ENCODE data around the gene EFCAB11. TPM values are rescaled to one million over a fixed set of nuclear protein-coding genes. Genes with fewer than 3 reads are reported as not detected.

EFCAB11 gene
- total and polyA plus RNA-seq, 2 experiments from 2014 or later = 7.7 to 24.6 TPM

DNA sequence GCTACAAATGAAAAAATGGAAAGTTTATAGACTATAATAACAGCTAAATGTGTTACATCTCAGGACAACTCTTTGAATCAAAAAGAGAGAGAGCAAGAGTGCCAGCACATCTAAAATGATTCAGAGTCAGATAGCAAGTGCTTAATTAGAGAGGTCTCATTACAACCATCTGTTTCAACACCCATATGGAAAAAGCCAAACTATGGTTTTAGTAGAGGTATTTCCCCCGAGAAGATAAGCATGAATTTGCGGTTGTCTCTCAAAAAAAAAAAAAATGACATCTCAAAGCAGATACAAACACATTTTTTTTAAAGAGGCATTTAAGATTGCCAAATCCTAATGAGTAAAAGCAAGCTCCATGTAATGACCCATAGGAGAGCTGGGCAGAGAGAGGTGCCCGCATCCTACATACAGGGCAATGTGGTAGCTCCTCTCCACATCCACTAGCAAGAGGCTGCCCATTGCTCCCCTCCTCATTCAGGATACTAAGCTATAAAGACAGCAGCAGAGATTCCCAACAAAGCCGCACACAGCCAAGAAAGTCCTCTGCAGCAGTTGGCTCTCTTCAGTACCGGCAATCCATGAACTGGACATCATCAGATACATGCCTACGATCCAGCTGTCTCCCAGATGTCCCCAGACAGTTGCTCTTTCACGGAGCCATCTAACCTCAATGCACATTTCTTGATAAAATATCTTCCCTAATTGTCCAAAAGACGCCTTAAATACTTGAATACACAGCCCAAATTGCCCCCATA lies 100.4 kb downstream of the EFCAB11 start:
- Histone ChIP-seq H3K36me3 (ENCODE audit: insufficient read depth) (no peaks in the 10 kb centered on the region), H3K9me2 (ENCODE audit: insufficient read depth) (0 out of 2 replicates have a peak, but pooled peaks cover 10% of the 10 kb centered on the region), H3K79me2 (replicated peaks; ENCODE audit: insufficient read depth) (no peaks in the 10 kb centered on the region), H3K4me1 (ENCODE audit: insufficient read depth) (peaks cover 7% of the 10 kb centered on the region; the same call in 1 of the 2 replicates), H3K27me3 (ENCODE audit: insufficient read depth) (no peaks in the 10 kb centered on the region), H2AFZ (no peak overlapping the region), H3F3A (replicated peaks; ENCODE audit: low read depth) (no peaks in the 10 kb centered on the region), H3K27ac (ENCODE audit: low read depth) (no peak overlapping the region), H3K4me2 (no peak overlapping the region), H4K20me1 (replicated peaks; ENCODE audit: insufficient read depth) (no peaks in the 10 kb centered on the region), H3K4me3 (no peak overlapping the region)
- TF ChIP-seq JUNB (IDR thresholded peaks at IDR 0.05; ENCODE audit: unreplicated experiment) = no peak
- TF ChIP-seq ETS1 (IDR thresholded peaks at IDR 0.05) = no peak
- no peak for TF ChIP-seq POLR2AphosphoS5 (IDR thresholded peaks at IDR 0.05; ENCODE audit: low read depth)
- no peak for TF ChIP-seq CREB1 (CRISPR knock-in tag; IDR thresholded peaks at IDR 0.05; ENCODE audit: low read depth)
- Mint-ChIP-seq H3K9me3 (no peaks in the 10 kb centered on the region), H3K27me3 (ENCODE audit: insufficient read depth, low read depth, poor library complexity) (peaks cover 2% of the 10 kb centered on the region), H3K36me3 (ENCODE audit: low read depth) (no peaks in the 10 kb centered on the region), H3K27ac (peak overlapping the region; percentile 28; the same call in 1 of the 2 replicates), H3K4me3 (no peak overlapping the region), H3K4me1 (peaks cover 9% of the 10 kb centered on the region)
- ATAC-seq (no peak), DNase-seq (ENCODE audit: low spot score) (no peak)

GRCh38 chr14:89851106-89851505 lies 103.4 kb downstream of the EFCAB11 start:
- Histone ChIP-seq H3K4me2 (no peak overlapping the region), H3F3A (replicated peaks; ENCODE audit: low read depth) (no peaks in the 10 kb centered on the region), H3K9me2 (ENCODE audit: insufficient read depth) (0 out of 2 replicates have a peak, but pooled peaks cover 10% of the 10 kb centered on the region), H3K4me3 (no peak overlapping the region), H2AFZ (no peak overlapping the region), H3K79me2 (replicated peaks; ENCODE audit: insufficient read depth) (no peaks in the 10 kb centered on the region), H3K36me3 (ENCODE audit: insufficient read depth) (no peaks in the 10 kb centered on the region), H3K27me3 (ENCODE audit: insufficient read depth) (no peaks in the 10 kb centered on the region), H3K4me1 (ENCODE audit: insufficient read depth) (peaks cover 7% of the 10 kb centered on the region; the same call in 1 of the 2 replicates), H4K20me1 (replicated peaks; ENCODE audit: insufficient read depth) (no peaks in the 10 kb centered on the region), H3K27ac (ENCODE audit: low read depth) (no peak overlapping the region)
- Mint-ChIP-seq H3K27ac (no peak overlapping the region), H3K4me3 (no peak overlapping the region), H3K9me3 (no peaks in the 10 kb centered on the region), H3K4me1 (peaks cover 9% of the 10 kb centered on the region), H3K36me3 (ENCODE audit: low read depth) (no peaks in the 10 kb centered on the region), H3K27me3 (ENCODE audit: insufficient read depth, low read depth, poor library complexity) (peaks cover 2% of the 10 kb centered on the region)
- DNase-seq (ENCODE audit: low spot score) = no peak
- ATAC-seq = no peak
- TF ChIP-seq ZNF114 (CRISPR knock-in tag; IDR thresholded peaks at IDR 0.05) = no peak
- no peak for TF ChIP-seq EZH2 (IDR thresholded peaks at IDR 0.05; ENCODE audit: low read depth, unreplicated experiment)
- no peak for TF ChIP-seq CREB1 (CRISPR knock-in tag; IDR thresholded peaks at IDR 0.05; ENCODE audit: low read depth)
- no peak for TF ChIP-seq ZNF462 (CRISPR knock-in tag; IDR thresholded peaks at IDR 0.05)
- no peak for TF ChIP-seq REST (IDR thresholded peaks at IDR 0.05; ENCODE audit: unreplicated experiment)
- TF ChIP-seq ETS1 (IDR thresholded peaks at IDR 0.05) = no peak

Measured in GM23338 (cell line).